ELF-1 (cell line): ENCODE measurements around the gene APP.

Source experiments
- DNase-seq: peaks from one replicate; pipeline ENCODE4 v3.0.0-alpha.2; 2016; ENCODE audit warnings: low read depth, low spot score

APP gene

GRCh38 chr21:25872271-25872670, 298.3 kb downstream of the APP start:
- peak; percentile 35 for DNase-seq

- peak; percentile 39 for DNase-seq
These were observed 299.0 kb downstream of the APP start for GRCh38 chr21:25871566-25871965.

DNA sequence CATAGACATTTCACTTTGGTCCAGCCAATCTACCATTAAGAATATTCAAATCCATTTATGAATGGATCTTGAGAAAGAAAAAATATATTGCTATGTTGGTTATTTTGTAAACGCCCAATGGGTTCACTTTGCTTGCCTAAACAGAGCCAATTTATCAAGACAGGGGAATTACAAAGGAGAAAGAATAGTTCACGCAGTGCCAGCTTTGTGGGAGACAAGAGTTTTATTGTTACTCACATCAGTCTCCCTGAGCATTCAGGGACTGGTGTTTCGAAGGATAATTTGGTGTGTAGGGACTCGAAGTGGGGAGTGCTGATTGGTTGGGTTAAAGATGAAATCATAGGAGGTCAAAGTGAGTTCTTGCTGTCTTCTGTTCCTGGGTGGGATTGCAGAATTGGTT, 300.5 kb downstream of the APP start:
- no peak for DNase-seq

DNA sequence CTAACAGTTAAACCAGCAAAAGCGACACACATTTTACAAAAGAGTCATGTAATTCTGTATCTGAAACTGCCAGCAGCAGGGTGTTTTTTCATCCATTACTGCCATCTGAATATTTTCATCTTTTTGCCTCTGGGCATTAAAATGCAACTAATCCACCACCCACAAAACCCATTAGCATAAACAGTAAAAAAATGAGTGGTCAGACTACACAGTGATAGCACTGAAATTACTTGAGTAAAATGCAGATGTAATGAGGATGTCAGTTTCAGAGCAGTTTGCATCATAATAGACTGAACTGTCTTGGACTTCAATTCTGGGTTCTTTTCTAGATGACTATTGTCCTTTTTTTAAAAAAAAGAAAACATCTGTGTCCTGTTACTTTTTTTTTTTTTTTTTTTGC, 303.5 kb downstream of the APP start:
- DNase-seq: no peak

DNA sequence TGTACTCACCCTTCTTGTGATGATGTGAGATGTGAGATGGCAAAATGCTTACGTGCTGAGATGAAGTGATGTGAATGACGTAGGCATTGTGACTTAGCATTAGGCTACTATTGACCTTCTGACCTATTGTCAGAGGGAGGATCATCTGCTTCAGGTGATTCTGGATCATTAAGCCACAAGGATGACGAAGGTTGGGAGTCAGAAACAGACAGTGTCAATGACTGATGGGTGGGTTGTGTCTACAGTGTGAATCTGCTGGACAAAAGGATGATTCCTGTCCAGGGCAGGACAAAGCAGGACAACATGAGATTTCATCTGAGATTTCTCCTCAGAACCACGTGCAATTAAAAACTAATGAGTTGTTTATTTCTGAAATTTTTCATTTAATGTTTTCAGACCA, 306.8 kb downstream of the APP start:
- DNase-seq: no peak

DNA sequence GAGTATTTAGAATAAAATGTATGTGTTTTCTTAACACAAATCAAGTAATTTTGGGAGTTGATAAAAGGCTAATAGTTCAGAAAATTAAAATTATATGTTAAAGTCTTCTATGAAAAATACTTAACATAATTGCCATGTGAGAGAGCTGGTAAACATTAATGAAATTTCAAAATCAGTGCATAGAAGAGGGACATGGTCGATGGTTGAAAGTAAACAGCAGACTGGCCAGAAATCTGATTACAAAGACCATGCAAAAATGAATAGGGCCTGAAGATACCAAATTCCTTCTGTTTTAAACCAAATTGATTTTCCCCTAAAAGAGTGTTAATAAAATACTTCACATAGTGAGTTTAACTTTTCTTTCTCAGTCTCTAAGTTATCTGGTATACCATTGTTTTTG, 307.5 kb downstream of the APP start:
- DNase-seq: no peak

DNA sequence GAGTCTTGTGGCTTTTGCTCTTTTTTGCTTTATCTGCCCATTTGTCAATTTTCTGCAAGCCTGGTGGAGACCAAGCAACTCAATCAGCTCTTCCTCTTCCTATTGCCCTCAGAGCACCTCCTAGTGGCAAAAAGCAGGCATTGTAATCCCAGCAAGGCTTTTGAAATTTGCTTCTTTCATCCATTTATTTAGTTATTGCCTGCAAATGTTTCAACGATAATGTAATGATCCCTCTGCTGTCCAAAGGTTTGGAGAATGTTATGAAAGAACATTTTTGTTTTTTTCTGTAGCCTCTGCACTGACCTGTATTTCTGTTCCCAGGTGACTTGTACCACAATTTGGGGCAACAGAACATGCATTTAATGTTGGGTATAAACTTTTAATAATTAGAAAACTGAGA, 308.0 kb downstream of the APP start:
- DNase-seq: peak; percentile 23

GRCh38 chr21:25862112-25862511, 308.5 kb downstream of the APP start:
- DNase-seq: no peak

- DNase-seq: no peak
These were observed 311.2 kb downstream of the APP start for GRCh38 chr21:25859235-25859929.

- DNase-seq: no peak
These were observed 312.2 kb downstream of the APP start for GRCh38 chr21:25858325-25858724.

DNA sequence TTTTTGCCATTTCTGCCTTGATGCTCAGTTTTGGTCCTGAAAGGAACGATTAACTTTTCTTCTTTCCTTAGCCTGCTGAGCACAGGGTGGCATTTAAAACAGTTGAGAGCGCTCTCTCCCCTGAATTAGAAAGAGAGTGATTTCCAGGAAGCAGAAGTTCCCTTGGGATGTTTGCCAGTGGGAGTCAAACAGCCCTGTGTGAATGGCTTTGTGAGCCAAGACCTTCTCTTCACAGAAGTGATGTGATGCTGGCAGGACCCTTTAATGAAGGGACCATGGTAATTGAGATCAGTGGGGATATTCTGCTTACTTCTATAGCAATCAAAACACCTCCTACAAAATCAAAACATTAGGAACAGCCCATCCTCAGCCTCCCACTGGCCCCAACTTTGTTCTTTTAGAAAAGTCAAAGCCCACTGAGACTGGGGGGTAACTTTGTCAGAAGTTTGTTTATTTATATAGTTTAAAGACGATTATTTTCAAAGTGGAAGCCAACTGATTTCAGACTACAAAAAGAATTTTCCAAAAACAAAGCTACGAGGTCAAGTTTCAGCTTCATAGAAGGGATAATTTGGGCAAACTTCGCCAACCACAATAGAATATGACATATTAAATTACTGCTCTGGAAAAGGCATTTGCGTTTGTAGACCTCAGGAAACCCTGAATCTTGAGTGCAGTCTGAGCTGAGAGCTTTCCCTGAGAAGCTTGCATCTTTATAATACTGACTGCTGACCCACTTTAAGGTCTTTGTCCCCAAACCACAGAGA, 313.1 kb downstream of the APP start:
- no peak for DNase-seq

DNA sequence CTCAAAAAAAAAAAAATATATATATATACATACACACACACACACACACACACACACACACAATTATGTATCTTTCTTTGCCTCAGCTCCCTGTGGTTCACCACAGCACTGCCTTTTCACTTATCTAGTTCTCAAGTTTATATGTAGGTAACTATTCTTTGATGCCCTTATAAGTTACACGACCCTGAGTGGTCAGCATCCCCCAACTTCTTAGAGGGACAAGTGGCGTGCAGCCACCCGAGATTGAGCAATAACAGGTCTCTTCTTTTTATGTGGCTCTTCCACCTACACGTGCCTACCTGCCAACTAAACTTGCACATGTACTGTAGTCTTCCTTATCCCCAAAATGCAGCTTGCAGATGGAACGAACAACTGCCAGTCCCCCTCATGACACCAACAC, 315.0 kb downstream of the APP start:
- no peak for DNase-seq

DNA sequence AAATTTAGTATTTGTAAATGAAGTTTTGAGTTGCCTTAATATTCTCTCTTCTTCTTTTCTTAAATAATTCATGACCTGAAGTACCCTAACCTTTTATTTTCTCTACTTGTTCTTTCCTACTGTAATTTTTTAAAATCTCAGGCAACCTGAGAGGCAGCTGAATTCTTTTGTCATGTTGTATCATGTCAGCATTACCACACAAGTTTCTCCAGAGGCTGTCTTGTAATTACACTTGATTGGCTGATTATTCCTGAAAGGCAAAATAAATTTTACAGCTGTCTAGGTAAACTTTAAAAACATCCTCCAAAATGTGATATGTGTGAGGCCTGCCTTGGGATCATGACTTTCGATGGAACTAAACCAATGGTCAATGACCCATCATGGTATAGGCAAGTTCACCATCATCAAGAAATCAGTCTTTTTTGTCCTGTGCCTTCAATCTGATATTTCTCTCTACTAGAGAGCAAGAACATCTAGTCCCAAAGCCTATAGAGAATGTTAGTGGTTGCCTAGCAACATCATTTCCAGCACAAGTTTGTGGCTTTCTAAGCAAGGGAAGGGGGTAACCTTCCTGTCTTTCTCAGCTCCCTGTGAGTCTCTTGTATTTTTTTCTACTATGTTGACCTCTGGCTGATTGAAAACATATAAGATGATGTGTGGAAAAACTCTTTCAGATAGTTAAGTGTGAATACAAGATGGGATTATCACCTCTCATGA, 320.3 kb downstream of the APP start:
- DNase-seq: no peak

- DNase-seq: no peak
These were observed 322.3 kb downstream of the APP start for GRCh38 chr21:25848309-25848708.

DNA sequence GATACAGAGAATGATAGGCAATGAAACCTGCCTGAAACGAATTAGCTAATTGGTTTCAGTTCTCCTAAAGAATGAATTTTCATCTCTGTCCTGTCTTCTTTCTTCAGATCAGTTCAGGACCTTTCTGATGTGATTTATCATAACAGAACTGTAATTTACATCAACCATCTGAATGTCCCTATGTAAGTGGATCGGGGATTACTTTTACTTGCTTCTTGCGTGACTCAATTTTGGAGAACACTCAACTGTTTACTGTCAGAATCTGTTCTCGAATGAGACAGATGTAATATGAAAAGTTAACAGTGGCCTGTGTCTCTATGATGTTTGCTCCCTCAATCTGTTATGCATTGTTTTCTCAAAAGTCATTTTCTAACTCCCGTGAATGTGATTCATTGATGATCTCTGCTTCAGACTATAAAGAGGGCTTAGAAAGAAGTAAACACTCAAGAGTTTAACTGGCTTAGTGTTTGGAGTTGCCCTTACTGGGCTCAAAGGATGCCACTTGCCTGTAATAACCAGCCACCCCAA, 324.8 kb downstream of the APP start:
- no peak for DNase-seq

DNA sequence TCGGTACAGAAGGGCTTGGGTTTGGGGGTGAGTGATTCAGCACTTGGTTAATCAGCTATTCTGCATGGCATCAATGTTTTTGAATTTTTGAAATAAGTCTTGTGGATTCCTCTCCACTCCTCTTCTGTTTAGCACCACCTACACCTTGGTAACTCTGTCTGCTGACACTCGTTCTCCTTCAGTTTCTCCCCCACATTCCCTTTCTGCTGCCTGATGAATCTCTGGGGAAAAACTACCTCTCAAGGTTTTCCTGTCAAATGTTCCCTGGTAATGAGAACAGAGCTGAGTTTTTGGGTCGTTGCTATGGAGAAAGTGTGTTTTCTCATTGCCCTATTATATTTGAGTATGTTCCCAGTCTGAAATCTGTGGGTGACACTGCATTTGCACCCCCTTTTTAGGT, 327.6 kb downstream of the APP start:
- DNase-seq: no peak

GRCh38 chr21:25838809-25839208, 331.8 kb downstream of the APP start:
- DNase-seq: no peak

DNA sequence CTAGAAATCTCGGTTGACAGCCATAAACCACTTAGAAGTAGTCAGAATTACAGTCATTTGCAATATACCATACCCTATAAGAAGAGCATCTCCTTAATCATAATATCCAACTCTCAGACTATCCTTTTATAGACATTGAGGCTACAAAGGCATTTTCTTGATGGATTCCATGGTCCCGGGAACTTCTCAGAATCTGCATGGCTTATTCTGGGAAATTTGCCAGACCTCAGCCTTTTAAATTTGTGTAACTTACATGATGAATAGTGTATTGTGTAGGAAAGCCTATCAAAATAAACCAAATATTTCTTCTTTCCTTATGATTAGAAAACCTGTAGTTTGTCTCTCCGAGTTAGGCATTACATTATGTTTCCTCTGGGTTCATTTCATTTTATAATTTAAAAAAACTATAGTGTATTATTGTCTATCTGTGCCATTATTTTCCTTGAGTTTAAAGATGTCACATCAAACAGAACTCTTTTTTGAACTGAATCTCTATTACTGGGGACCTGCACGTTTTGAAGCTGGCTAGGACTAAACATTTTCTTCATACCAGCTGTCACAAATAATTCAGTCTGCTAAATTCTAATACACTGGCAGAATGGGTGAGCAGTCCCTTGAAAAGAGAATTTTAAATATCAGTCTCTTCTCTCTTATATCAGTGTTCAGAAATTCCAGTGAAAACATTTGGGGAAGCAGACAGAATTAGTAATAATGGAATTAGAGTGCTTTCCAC, 332.9 kb downstream of the APP start:
- DNase-seq: no peak

GRCh38 chr21:25836396-25836795, 334.2 kb downstream of the APP start:
- DNase-seq: no peak

DNA sequence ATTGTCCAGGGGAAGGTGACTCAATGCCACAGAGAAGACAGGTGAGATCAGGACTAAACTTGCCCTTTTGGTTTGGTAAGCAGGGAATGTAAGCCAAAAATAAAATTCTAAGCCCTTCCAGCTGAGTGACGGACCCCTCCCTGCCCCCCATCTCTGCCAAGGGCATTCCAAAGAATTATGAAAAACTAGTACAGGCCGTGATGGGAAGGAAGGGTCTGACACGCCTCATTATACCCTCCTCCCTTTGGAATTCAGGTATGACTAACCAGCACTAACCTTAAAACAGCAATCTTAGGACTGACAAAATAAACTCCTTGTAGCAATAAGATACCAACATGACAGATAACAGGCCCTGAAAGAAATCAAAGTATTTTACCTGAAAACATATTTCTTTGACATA, 336.2 kb downstream of the APP start:
- no peak for DNase-seq

DNA sequence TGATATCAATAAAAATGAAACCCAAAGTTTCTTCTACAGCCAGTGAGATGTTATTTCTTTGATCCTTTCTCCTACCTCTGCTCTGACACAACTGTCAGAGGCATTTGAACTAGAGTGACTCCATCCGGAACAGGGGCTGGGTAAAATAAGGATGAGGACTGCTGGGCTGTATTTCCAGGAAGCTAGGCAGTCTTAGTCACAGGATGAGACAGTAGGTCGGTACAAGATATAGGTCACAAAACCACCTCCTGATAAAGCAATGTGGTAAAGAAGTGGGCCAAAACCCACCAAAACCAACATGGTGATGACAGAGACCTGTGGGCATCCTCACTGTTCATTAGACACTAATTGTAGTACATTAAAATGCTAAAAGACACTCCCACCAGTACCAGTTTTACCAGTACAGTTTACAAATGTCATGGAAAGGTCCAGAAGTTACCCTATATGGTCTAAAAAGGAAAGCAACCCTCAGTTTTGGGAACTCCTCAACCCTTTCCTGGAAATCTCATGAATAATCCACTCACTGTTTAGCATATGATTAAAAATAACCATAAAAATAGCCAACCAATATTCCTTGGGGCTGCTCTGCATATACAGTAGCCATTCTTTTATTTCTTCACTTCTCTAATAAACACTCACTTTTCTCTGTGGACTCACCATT, 339.1 kb downstream of the APP start:
- no peak for DNase-seq
